ENCODE results near the gene MAP4K4. TPM values are rescaled to one million over a fixed set of nuclear protein-coding genes. Genes with fewer than 3 reads are reported as not detected.
A peak's percentile ranks its signal among the peaks of the same experiment; 100 is the strongest.

The MAP4K4 gene
- total RNA-seq, 1 donor from 2014 or later = 76.9 TPM

DNA sequence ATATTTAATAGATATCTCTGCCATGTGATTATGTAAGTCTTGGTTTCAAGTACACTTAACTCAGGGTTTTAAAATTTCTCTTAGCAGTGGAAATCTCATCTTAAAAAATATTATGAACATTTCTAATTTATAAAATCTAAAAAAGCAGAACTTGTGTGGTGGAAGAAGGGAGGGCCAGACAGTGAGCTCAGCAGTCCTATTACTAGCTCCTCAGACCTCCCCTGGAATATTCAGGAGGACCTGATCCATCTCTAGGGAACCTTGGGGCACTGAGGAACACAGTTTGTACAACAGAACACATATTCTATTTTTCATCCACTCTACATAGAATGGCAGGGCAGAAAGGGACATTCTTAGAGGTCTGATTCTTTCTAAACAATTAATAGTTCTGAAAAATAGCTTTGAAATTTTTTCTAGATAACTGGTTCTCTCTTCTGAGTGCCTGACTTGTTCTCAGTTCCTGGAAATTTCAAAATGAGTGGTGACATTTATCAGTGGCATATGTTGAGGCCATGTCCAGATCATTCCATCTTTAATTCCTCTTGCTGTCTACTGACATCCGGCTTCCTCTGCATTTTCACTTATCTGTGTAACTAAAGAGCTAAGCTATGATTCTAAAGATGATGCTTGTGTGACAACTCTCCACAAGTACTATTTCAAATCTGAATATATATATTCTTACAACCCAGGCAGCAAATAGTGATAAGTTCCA is 8.2 kb upstream of the MAP4K4 start:
- intact Hi-C loops (cut with DNase I) = no loop called here
- ATAC-seq (ENCODE audit: poor library complexity) (no peak), DNase-seq (no peak)

DNA sequence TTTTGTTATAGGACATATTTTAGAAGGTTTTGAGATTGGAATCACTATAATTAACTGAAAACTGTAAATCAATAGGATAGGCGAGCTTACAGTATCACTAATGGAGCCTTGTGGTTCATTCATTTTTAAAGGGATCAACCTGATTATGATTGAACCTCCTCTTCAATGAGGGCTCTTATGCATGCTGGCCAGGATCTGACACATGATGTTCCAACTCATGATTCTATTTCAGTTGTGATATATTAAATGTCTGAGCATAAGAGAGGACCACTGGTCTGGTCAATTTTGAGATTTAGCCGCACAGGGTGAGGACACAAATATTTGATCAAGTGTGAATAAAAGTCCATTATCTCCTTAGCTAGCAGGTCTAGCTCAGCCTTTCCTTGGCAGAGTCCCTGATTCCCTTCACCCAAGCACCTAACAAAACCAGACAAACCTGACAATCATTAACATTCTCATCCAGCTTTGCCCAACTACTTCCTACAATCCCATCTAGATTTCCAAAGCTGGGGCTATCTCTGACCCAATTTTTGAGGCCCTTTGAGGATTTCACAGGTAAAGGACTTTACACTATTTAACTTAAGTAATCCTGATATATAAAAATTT is 6.9 kb upstream of the MAP4K4 start:
- DNase-seq = no peak
- intact Hi-C loops (cut with DNase I) = loop anchor here (10.0 kb wide), 2 partner anchors 166 to 276 kb away; no protein-coding TSS in a partner anchor
- no peak for ATAC-seq (ENCODE audit: poor library complexity)

DNA sequence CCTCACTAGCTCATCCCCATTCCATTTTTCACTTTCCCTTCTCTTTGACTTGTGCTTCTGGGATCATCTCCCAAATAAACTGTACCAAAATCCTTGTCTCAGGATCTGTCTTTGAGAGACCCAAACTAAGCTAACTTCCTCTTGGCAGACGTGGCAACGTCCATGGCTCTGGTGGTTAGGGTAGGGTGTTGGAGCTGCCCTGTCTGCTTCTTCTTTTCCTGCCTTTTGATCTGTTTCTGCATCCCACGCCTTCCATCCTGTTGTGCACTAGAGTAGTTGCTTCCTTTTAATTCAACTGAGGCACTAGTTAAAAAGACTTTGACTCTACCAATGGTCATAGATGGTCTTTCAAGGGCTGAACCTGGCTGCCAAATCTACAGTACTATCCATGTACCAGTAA is 5.5 kb upstream of the MAP4K4 start:
- intact Hi-C loops (cut with DNase I) = loop anchor here (10.0 kb wide), 2 partner anchors 167 to 277 kb away; no protein-coding TSS in a partner anchor
- no peak for DNase-seq
- ATAC-seq (ENCODE audit: poor library complexity) = no peak

DNA sequence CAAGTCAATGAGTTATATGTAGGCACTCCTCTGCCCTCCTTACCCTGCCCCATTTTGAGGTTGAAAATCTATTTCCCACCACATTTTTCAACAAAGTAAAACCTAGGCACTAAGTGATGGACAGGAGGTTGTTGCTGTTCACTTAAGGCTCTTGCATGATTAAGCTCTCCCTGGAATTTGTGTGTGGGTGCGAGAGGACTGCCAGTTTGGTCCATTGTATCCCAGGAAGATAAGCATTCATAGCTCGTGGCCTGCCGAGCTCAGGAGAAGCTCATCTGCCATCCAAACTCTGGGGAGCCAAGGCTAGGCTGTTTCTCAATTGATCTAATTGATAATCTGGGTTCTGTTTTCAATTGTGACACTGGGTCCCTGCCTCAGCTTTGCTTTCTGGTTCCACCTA is 4.7 kb upstream of the MAP4K4 start:
- DNase-seq = no peak
- intact Hi-C loops (cut with DNase I) = loop anchor here (10.0 kb wide), 2 partner anchors 168 to 278 kb away; no protein-coding TSS in a partner anchor
- ATAC-seq (ENCODE audit: poor library complexity) = no peak

DNA sequence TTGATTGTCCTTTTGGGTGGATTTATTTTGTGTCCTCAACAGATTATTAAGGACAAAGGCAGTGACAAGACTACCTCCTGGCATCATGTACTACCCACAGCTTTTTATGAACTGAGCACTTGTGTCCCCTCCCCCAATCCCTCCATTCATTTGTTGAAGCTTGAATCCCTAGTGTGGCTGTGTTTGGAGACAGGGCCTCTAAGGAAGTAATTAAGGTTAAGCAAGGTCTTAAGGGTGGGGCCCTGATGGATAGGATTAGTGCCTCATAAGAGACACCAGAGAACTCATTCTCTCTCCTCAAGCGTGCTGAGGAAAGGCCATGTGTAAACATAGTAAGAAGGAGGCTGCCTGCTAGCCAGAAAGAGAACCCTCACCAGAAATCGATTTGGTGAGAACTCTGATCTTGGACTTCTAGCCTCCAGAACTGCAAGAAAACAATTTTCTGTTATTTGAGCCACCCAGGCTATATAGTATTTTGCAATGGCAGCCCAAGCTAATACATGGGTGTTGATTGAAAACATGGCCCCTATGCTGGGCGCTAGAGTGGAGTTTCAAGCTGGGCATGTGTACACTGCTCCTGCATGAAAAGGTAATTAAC is 3.4 kb upstream of the MAP4K4 start:
- intact Hi-C loops (cut with DNase I) = loop anchor here (10.0 kb wide), 2 partner anchors 169 to 279 kb away; no protein-coding TSS in a partner anchor
- ATAC-seq (ENCODE audit: poor library complexity) = no peak
- no peak for DNase-seq

DNA sequence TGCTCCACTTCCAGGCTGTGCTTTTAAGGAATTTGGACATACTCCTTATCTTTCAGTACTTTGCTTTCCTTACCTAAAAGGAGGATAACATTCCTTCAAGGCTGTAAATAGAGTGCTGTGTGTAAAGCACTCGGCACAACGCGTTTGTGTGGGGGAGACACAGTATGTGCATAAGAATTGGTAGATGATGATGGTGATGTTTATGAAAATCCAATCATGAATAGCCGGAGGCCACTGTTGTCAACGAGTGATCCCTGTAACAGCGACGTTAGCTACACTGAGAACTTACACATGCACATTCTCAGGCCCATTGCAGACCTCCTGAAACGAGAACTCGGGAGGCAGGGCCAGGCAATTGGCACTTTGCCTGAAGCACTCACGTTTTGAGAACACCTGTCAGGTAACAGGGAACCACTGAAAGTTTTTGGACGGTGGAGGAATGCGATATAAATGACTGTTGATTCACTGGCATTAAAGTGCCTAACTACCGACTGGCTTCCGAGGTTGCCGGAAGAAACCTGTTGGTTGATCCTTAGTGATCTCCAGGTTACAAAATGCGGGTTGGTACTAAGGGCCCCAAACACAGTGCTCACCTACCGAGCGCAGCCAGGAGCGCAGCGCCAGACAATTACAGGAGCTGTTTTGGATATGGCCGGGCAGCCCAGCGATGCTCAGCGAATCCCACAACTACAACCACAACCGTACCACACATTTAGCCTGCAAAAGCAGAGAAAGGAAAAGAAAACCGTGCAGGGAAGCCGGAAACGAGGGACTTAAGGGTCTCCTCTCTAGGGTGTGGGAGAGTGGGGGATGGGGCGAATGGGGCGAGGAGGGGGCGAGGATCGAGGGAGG is 1.0 kb upstream of the MAP4K4 start:
- DNase-seq = peak; percentile 51
- intact Hi-C loops (cut with DNase I) = loop anchor here (5.0 to 10.0 kb wide), 3 partner anchors 136 to 282 kb away; no protein-coding TSS in a partner anchor
- peak; percentile 30 for ATAC-seq (ENCODE audit: poor library complexity)

DNA sequence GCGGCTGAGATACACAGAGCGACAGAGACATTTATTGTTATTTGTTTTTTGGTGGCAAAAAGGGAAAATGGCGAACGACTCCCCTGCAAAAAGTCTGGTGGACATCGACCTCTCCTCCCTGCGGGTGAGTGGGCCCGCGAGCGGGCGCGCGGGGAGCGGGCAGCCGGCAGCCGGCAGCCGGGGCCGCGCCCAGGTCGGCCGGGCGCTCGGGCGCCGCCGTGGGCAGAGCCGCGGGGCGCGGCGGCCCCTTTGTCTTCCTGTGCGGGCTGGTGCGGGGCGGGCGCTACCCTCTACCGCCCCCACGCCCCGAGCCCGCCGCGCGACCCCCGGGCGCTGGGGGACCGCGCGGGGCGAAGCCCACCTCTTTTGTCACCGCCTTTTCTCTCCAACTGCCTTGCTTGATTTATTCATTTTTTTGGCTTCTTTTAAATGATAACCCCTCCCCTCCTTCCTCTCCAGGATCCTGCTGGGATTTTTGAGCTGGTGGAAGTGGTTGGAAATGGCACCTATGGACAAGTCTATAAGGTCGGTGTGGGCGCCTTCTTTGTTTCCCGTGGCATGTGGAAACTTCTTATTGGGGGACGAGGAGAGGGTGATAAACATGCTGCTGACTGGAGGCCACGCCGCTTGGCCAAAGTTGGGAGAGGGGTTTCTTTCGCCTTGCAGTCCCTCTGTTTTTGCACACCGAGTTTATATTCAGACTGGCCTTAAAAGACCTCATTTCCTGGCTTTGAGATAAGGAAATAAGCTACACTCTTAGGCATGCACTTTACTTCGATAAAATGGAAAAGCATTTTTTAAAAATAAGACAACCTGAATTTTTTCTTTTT is 722 bp downstream of the MAP4K4 start:
- ATAC-seq (ENCODE audit: poor library complexity) (peak; percentile 10), DNase-seq (no peak)
- intact Hi-C loops (cut with DNase I) = loop anchor here (5.0 to 10.0 kb wide), 3 partner anchors 134 to 283 kb away; no protein-coding TSS in a partner anchor

DNA sequence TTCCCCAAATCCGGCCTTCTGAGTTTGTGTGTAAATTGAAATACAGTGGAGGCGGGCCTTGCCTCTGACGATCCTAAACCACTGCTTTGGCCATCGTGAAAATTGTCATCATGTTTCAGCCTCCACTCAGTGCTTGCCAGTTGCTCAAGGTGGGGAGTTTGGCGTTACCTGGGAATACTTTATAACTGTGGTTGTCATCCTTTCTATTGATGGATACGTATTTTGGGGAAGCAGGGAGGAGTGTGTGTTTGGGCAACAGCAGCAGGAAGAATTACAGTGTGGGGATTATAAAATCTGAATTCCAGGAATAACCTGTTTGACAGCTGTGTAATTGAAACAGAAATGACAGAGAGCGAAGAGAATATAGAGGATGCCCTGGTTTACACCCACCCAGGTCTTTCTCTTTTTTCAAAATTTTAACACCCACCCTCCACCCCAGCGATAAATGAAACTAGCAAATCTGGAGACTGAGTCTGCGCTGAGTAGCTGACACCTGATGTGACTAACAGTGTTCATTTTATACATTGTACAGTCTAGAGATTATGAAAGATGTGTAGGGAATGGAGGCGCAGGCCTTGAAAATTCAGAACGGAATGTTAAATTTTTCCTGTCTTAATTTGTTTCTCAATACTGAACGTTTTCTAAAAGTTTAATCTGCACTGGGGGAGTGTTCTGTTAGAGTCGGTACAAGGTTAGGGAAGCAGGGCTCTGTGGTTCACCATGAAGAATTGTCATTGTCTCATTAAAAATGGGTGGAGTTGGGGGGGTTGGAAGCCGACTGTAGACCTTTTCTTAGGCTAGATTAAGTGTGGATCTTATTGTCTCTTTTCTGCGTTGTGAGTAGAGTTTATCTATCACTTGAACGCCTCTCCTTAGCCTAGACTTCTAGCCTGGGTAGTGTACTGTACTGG is 1.6 kb downstream of the MAP4K4 start:
- no peak for DNase-seq
- no peak for ATAC-seq (ENCODE audit: poor library complexity)
- intact Hi-C loops (cut with DNase I) = loop anchor here (5.0 to 10.0 kb wide), 3 partner anchors 133 to 284 kb away; no protein-coding TSS in a partner anchor

DNA sequence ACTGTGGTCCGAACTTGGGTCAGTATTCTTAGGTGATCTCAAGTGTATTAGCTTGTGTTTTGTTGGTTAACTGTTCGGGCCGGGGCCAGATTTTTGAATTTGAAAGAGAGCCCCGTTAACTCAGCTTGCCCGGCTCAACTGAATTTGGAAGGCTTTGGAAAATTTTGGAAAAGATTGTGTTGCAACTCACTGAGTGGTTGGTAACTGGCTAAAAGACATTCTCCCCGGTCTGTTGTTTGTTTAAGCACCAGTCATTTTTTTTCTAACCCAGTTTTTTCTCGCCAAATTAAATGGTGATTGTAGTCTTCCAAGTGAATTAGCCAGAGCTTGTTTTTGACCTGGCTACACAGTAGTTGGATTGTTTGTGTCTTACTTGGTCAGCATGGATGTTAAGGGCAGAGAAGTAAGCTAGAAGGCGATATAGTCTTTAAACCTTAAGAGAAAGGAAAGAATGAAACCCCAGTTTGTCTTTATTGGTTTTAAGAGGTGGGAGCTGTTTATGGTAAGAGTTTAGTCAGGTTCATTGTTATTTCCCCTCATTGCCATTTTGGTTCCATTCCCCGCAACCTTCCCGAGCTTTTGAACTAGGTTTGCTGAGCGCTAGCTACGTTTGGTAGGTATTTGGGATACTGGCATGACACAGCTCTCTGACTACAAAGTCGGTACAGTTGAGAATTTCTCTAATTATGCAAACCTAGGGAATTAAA is 2.4 kb downstream of the MAP4K4 start:
- intact Hi-C loops (cut with DNase I) = loop anchor here (5.0 to 10.0 kb wide), 3 partner anchors 132 to 285 kb away; no protein-coding TSS in a partner anchor
- ATAC-seq (ENCODE audit: poor library complexity) (no peak), DNase-seq (no peak)

DNA sequence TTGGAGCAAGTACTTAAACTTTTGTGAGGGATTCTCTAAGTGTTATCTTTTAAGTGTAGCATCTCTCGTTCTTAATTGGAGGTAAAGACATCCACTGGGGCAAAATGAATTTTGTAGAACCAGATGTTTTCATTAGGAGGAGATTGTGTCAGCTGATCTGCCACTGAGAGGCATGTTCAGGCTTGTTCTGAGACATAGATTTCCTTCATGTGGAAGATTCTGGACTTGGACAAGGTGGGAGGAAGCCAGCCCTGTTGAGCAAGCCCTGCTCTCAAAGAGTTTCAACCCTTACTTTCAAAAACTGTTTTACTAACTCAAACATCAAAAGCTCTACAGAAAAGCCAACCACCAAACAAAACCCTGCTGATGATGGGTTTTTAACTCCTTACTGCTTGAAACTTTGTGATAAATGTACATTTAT is 6.5 kb downstream of the MAP4K4 start:
- peak; percentile 50 for ATAC-seq (ENCODE audit: poor library complexity)
- no peak for DNase-seq
- intact Hi-C loops (cut with DNase I) = no loop called here

DNA sequence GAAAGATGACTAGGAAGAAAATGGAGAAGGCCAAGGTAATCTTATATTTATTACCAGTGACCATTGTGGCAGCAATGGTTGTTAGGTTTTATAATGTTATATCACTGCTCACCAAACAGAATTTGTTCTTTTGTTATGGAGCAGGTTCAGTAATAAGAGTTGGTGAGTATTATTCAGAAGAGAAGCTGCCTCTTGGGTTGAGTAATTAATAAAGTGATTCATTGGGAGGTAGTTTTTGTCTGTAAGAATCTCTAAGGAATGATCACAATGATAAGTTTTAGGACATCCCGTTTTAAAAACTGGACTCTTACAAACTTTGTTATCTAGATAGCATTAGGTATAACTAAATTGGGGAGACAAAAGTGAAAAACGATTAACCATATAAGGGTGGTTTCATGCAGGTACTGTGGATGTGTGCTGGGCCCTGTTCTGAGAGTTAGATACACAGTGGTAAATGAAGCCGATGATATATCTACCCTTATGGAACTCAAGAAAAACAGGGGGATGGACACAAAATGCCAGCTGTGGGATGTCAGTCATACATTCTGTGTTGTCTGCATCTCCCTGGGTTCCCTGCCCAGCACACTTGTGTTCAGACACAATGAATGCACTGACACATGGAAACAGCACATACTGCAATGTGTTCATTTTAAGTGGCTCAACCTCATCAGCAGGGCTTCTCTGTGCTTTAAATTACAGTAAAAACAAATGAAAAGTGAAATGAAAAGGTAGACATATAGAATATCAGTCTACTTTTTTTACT is 7.5 kb downstream of the MAP4K4 start:
- no peak for DNase-seq
- no peak for ATAC-seq (ENCODE audit: poor library complexity)
- intact Hi-C loops (cut with DNase I) = no loop called here

DNA sequence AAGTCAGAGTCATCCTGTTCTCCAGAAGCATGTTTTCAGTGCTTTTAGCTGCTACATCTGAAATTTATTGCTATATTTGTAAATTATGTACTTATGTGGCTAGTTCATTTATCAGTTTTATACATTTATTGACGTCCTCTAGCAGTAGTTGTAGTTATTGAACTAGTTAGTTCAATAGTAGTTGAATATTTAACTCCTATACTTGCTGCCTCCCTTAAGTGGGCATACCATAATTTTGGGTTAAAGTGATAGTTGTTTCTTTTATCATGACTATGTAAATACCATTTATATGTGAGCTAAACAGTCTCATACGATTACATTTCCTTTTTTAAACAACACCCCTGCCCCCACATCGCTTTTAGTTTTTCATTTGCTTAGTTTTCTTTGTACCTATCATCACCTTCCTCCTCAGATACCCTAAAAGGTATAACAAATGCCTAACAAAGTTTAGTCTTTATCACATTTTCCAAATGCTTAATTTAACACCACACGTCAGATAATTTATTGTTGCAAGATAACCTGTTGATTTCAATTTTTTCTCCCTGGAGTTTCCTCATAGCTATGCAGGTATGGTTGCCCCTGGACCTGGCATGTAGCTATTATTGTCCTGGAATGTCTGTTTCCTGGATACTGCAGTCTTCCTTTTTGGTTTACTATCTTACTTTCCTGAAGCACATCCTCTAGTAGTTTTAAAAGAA is 8.8 kb downstream of the MAP4K4 start:
- no peak for DNase-seq
- no peak for ATAC-seq (ENCODE audit: poor library complexity)
- intact Hi-C loops (cut with DNase I) = no loop called here

DNA sequence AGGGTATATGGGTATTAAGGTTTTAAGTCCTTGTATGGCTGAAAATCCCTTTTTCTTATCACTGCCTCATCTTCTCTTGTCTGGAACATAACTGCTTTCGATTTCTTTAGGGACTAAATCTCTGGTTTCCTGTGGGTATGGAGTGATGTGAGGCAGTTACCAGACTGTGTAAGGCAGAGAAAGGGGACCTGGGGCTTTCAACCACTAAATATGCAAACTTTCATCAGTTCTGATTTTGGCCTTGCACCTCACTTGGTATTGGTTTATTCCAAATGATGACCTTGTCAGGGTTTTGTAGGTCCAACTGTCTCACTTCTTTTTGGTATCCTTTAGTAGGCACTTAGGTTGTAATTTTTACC is 9.3 kb downstream of the MAP4K4 start:
- DNase-seq = no peak
- no peak for ATAC-seq (ENCODE audit: poor library complexity)
- intact Hi-C loops (cut with DNase I) = no loop called here

DNA sequence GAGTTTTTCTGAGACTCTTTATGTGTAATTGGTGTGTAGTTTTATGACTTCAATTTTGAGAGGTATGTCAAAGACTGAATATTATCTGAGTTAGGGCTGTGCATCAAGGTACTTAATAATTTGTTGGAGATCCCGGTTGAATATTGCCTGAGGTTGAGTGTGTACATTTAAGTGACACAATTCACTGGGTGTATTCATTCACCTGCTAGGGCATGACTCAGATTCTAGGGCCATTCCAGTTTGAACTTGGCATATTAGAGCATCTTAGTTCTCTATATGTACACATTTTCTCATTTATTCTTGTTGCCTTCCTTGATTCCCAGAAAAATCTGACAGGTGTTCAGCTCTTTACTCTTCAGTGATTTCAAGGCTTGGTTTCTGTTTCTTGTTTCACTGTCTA is 12.5 kb downstream of the MAP4K4 start:
- intact Hi-C loops (cut with DNase I) = no loop called here
- no peak for ATAC-seq (ENCODE audit: poor library complexity)
- no peak for DNase-seq
